Cardiac ventricle fibroblast (primary cell): Measurements from ENCODE around the gene FOXD4L3. TPM values are rescaled to one million over a fixed set of nuclear protein-coding genes. Genes with fewer than 3 reads are reported as not detected.

ENCODE experiments used
- total RNA-seq: library from RNA; depleted of rRNA; stranded (reverse); fragments of >200 nt; gene quantifications from 2 replicates; pipeline ENCODE4 v1.2.3, GENCODE V29; 2015

The FOXD4L3 gene
- total RNA-seq: 0.34 TPM in 1 of 2 replicates, not detected in the other

DNA sequence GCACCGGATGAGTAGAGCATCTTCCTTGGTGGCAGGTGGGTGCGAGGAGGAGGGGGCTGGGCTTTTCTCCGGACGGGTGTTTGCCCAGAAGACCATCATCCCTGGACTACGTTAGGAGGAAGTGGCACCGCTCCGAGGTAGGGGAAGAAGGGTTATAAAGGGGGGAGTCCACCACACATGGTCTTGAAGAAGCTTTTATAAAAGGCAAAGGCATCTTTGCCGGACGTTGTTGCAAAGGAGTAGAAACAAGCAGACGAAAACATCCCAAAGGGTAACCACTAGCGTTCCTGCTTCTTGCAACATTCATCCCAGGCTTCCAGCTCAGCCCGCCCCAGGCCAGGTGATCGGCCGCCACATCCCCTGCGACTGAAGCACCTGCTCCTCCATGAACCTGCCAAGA is at the start of gene FOXD4L3:
FOXD4L3 (plus strand) TSS at position 301 of the 400 bp plus-strand sequence; CDS start at position 386, 85 bp downstream.

Other genes starting within 250 kb of the FOXD4L3 start
- gene ZNG1C, start 60.9 kb upstream of the FOXD4L3 start, total RNA-seq: 5.3 and 12.5 TPM in 2 replicates
- gene PGM5, start 53.7 kb downstream of the FOXD4L3 start, total RNA-seq: 0.88 and 1.7 TPM in 2 replicates
- not detected in 2 replicates for gene TMEM252, start 238.0 kb downstream of the FOXD4L3 start, total RNA-seq